HG03342 (cell line): ENCODE data around the gene C1GALT1C1.
"Not testable (repeated sequence)": the region's sequence is repeated elsewhere in the genome, so short reads cannot be mapped to it uniquely, and the experiment has no call there.

ENCODE experiments used
- ATAC-seq: cut with Tn5 transposase; IDR thresholded peaks from one replicate; pipeline ENCODE4 v1.9.1; 2021; ENCODE audit warnings: mild to moderate bottlenecking, moderate library complexity; ENCODE audit not compliant: unreplicated experiment

Gene C1GALT1C1

DNA sequence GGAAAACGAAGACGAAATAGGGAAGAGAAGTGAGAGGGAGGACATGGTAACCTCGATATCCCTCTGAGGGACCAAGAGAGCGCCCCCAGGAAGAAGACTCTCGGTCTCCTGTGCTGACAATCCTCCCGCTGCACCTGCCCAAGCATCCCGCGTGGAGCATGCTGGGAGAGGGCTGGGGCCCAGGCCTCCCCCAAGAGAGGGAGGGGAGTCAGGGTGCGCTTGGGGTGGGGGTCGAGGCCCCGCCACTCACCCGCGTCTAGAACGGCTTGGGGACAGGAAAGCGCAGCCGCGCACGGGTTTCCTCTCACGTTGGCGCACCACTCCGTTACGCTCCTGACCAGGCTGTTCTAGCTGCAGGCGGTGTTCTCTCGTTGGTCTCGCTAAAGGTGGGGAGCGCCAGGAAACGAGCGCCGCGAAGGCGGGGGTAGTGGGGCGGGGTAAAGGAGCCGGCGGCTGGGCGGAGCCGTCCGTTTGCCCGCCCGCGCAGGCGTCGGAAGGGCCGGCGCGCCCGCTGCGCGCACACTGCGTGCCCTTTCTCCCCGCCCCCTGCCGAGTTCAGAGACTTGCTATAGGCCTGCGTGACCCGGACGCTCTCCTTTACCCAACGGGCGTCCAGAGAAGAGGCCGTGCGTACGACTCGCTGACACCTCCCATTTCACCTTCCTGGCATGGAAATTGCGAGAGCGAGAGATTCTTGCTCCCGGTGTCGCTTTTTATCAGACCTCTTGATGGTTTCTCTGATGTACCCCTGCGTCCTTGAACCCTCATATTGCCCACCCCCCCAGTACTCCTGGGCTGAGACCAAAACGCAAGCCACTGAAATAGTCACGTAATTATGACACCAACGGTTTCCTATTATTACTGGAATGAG, at the start of gene C1GALT1C1:
TSS of gene C1GALT1C1 (minus strand) at position 388 of the 871 bp plus-strand sequence. CDS start 2,888 bp downstream, outside the sequence.
- peak; percentile 94 for ATAC-seq

- ATAC-seq: no peak
Observed at GRCh38 chrX:120677004-120677652, 47.3 kb upstream of the C1GALT1C1 start.

DNA sequence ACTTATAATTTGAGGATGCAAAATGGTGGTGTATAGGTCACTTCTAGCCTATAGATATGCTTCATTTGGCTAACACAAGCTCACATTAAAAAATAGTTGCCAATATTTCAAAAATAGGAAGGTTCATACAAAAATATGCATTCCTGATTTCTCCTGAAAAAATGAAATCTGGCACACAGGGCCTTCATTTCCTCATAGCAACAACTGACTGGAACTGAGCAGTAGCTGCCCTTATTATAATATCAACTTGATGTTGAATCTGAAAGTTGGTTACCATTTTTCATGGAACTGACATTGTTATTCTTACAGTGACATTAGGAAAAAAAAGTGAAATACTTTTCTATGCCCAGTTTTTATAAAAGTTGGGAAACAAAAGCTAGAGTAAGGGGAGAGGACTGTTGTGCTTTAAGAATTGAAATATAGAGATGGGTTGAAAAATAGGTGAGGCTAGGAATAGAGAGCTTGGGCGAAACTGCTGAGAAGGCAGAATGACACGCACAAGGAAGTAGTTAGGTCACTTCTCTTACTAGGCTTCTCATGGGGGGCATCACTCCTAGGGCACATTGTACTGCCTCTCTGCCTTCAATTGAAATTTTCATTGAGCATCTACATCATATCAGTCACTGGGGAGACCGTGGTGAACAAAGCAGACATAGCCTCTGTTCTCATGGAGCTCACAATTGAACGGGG, 43.1 kb upstream of the C1GALT1C1 start:
- ATAC-seq: no peak

GRCh38 chrX:120672389-120672788, 42.5 kb upstream of the C1GALT1C1 start:
- ATAC-seq: no peak

GRCh38 chrX:120671963-120672362, 42.1 kb upstream of the C1GALT1C1 start:
- ATAC-seq: no peak

DNA sequence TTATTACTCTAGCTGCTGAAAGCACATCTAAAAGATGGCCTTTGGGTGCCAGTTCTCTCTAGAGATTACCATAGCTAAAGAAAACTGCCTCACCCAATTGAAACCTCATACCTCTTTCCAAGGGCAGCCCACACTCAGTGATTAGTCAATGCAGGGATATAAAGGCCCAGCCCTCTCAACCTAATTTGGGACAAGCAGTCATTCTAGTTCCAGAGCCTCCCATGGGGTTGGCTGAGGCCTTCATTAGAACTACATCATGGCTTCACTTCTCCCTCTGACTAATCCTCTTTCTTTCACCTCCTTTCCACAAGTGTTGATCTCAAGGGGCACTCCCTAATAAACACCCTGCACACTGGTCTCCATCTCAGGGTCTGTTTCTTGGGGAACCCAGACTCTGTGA, 38.5 kb upstream of the C1GALT1C1 start:
- no peak for ATAC-seq

GRCh38 chrX:120664535-120664934, 34.7 kb upstream of the C1GALT1C1 start:
- ATAC-seq: not testable (repeated sequence)

DNA sequence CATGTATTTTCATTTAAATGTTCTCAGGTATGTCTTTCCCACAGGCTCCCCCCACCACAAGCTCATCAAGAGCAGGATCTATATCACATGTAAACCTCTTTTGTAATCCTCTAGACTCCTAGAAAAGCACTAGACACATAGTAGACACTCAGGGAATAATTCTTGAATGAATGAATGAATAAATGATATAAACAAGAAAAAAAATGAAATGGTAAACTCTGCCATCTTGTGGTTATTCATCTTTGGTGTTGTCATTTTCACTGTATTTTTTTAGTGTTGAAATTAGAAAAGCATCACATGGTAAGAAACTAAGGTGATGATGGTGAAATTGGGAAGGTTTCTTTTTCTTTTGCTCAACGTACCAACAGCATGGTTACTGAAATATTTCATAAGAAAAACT, 34.2 kb upstream of the C1GALT1C1 start:
- no peak for ATAC-seq

GRCh38 chrX:120662662-120663061, 32.8 kb upstream of the C1GALT1C1 start:
- no peak for ATAC-seq

GRCh38 chrX:120660637-120661036, 30.8 kb upstream of the C1GALT1C1 start:
- ATAC-seq: no peak

GRCh38 chrX:120653000-120653399, 23.1 kb upstream of the C1GALT1C1 start:
- no peak for ATAC-seq

DNA sequence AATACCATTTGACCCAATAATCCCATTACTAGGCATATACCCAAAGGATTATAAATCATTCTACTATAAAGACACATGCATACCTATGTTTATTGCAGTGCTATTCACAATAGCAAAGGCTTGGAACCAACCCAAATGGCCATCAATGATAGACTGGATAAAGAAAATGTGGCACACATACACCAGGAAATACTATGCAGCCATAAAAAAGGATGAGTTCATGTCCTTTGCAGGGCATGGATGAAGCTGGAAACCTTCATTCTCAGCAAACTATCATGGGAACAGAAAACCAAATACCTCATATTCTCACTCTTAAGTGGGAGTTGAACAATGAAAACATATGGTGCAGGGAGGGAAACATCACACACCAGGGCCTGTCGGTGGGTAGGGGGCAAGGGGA, 22.4 kb upstream of the C1GALT1C1 start:
- not testable (repeated sequence) for ATAC-seq

DNA sequence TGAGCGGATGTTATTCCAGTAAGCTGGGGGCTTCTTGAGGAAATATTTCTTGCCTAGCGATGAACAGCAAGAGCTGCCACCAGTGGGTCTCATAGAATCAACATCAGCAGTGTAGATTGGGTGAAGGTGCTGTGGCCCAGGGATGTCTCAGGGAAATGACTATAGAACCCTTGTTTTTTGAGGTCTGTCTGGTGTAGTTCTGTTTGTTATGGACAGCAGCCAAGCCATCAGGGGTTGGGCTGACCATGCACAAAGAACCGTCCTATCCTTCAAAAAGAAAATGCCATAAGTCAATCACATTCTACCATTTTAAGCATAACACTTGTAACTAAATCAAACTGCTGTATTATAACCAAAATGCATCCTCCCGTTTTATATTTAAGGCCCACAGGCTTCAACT, 17.3 kb upstream of the C1GALT1C1 start:
- no peak for ATAC-seq

DNA sequence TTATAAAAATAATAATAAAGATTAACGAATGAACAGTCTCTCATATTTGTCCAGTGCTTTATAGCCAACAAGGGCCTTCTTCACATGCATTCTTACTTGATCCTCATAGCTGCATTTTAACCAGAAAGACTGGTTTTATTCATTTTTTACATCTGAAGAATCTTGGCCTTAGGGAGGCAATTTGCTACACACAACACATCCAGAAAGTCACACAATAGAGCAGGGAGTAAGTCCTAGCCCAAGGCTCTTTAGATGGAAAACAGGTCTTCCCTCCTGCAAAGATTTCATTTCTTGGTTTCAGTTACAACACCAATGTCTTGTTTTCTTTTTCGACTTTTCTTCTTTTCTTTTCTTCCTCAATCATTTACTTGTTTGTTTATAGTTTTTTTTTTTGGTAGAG, 13.0 kb upstream of the C1GALT1C1 start:
- no peak for ATAC-seq

DNA sequence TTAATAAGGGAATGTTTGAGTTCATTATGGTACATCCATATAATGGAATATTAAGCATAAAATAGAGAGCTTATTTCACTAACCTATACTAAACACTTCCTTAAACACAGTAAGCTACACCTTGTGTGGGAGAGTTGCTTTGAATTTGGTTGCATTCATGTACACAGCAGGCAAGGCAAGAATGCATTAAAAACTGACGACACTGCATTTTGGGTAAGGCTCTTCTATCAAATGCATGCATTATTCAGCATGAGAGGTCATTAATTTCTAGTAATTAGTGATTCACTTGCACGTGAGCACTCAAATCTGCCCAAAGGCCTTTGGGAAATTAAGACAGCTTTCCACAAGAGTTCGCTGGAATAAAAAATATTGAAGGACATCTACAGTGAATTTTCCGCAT, 8.8 kb upstream of the C1GALT1C1 start:
- ATAC-seq: no peak

- ATAC-seq: no peak
Observed at GRCh38 chrX:120625371-120625770, 4.5 kb downstream of the C1GALT1C1 start.

GRCh38 chrX:120617996-120618630, 11.7 kb downstream of the C1GALT1C1 start:
- ATAC-seq: no peak

DNA sequence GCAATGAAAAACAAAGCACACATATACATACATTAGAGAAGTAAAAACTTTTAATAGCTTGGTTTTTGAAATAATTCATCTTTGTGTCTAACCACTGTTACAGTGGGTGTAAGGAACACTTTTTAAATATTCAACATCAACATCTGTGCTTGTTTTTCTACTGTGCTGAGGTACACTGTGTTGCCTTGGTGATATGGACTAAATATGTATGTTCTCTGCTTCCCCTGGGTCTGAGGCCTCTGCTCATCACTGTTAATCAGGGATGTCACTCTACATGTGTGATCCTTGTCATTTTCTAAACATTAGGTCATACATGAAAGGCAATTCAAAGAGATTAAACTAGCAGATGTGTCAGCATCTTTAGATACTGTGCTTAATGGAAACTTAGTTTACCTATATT, 15.0 kb downstream of the C1GALT1C1 start:
- ATAC-seq: no peak

GRCh38 chrX:120612086-120612485, 17.8 kb downstream of the C1GALT1C1 start:
- ATAC-seq: no peak

DNA sequence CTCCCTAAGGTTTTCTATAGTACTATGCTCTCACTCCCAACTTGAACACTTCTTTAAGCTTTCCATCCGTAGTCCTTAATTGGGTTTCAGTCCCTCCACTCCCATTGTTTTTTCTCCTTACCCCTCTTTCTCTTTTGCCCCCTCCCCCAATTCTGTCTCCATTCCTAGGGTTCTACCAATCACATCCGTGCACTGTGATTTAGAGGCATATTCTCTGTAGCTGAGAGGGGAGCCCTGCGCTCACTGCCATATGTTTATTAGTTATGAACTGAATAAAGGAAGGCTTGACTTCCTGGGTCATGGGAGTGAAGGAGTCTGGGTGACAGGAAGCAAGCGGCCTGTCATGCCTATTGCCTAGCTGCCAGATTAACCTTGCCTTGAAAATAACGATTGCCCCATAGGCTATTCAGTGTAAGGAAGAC, 25.5 kb downstream of the C1GALT1C1 start:
- peak; percentile 58 for ATAC-seq

- peak; percentile 92 for ATAC-seq
Observed at GRCh38 chrX:120603707-120604360, 26.0 kb downstream of the C1GALT1C1 start, which contains the start of gene MCTS1. TSS of gene MCTS1 (plus strand) at chrX:120604101. CDS start at chrX:120604237, 136 bp downstream.
